ENCODE data around the gene LCP2. TPM values are rescaled to one million over a fixed set of nuclear protein-coding genes. Genes with fewer than 3 reads are reported as not detected.

LCP2 gene
- total RNA-seq, 1 donor from 2014 or later, result 6.7 TPM

GRCh38 chr5:170206216-170206615 is 91.4 kb downstream of the LCP2 start:
- DNase-seq (no peak), ATAC-seq (ENCODE audit: poor library complexity) (no peak)
- intact Hi-C loops (cut with DNase I), result no loop called here

GRCh38 chr5:170204202-170204601 is 93.4 kb downstream of the LCP2 start:
- intact Hi-C loops (cut with DNase I), result no loop called here
- ATAC-seq (ENCODE audit: poor library complexity) (no peak), DNase-seq (no peak)

GRCh38 chr5:170202117-170202516 is 95.5 kb downstream of the LCP2 start:
- intact Hi-C loops (cut with DNase I), result no loop called here
- no peak for ATAC-seq (ENCODE audit: poor library complexity)
- no peak for DNase-seq

- intact Hi-C loops (cut with DNase I), result no loop called here
- no peak for ATAC-seq (ENCODE audit: poor library complexity)
- DNase-seq, result no peak
Observed at GRCh38 chr5:170201311-170201710, 96.3 kb downstream of the LCP2 start.

DNA sequence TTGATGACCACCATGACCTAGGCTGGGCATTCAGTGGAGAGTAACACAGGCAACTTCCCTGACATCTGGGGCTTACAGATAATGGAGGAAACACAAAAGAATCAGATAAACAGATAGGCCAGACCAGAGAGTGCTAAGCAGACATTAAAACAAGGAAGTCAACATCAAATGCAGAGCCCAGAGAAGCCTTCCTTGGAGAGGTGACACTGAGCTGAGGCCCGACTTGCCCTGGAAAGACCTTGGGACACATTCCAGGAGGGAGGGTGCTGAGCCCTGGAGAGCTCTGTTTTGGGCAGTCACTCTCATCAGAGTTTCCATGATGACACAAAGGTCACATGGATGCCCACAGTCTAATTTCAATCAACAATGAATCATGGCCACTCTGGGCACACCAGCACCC is 96.7 kb downstream of the LCP2 start:
- intact Hi-C loops (cut with DNase I), result no loop called here
- DNase-seq (no peak), ATAC-seq (ENCODE audit: poor library complexity) (no peak)

Other genes with a start within 250 kb of the LCP2 start
- not detected for gene FOXI1, start 191.9 kb downstream of the LCP2 start, total RNA-seq
- 0.65 TPM for gene C5orf58, start 64.8 kb downstream of the LCP2 start, total RNA-seq
- 0.65 TPM for gene KCNMB1, start 91.6 kb upstream of the LCP2 start, total RNA-seq
- not detected for gene KCNIP1, start 206.2 kb upstream of the LCP2 start, total RNA-seq

Data from Right ventricle myocardium superior (tissue), 1 donor.